Measurements from ENCODE around the gene MKNK2. TPM values are rescaled to one million over a fixed set of nuclear protein-coding genes. Genes with fewer than 3 reads are reported as not detected.
"Not testable (repeated sequence)": the region's sequence is repeated elsewhere in the genome, so short reads cannot be mapped to it uniquely, and the experiment has no call there.

The MKNK2 gene
- total RNA-seq, 1 experiment from 2014 or later, result 112 TPM

DNA sequence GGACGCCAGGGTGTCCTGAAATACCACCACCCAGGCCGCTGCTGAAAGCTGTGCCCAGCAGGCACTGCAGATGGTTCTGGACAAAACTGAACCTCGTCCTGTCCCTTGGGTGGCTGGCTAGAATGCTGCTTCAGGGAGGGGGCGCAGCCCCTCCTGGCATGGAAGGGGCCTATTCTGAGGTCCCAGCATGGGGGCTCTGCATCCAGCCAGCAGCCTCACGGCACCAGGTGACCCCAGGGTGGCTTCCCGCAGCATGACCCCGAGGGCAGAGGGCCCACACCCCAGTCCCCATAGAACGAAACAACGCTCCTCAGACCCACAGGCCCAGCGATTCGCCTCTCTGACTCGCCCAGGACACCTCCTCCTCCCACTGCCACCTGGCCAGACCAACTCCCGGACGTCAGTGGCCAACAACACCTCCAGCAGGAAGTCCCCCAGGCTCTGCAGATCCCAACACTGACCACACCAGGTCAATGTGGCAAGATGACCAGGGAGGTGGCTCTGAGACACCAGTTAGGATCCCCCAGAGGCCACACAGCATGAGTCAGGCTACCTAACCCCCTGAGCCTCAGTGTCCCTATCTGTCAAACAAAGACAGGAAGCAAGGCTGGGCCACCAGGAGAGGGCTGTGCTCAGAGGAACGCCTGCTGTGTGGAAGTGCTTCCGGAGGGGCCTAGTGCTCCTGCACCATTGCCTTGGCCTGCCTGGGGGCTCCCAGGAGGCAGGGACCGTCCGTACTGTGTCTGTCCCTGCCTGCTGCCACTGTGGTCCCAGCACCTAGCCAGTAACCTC lies 6.1 kb downstream of the MKNK2 start:
- no peak for DNase-seq (ENCODE audit: low read depth)

DNA sequence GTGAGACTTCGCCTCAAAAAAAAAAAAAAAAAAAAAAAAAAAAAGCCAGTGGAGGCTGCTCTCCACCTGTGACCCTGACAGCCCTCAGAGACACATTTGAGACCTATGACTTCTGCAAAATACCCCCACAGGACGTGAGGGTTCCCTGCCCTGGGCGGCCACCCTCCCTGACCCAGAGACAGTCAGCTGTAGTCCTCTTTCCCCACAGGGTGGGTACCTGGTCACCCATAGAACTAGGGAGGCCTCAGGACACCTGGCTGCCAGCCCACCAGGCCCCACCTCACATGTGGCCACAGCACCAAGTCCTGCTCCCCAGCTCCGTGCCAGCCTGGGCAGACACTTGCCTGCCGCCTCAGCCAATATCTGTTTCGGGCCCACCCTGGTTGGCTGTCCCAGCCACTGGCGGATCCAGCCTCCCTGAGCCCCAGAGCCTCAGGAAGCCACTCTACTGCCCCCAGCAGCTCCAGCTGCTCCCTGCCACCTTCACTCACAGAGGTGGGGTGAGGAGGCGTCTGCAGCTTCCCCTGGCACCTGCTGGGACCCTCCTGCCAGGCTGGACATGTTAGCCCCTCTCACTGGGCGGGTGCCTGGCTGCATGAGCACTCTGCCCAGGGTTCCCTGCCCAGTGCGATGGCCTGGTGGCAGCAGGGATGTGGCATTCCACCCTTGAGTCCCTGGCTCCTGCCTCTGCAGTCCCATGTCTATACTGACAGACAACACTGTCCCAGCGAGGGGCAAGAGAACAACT lies 6.9 kb downstream of the MKNK2 start:
- DNase-seq (ENCODE audit: low read depth), result no peak

DNA sequence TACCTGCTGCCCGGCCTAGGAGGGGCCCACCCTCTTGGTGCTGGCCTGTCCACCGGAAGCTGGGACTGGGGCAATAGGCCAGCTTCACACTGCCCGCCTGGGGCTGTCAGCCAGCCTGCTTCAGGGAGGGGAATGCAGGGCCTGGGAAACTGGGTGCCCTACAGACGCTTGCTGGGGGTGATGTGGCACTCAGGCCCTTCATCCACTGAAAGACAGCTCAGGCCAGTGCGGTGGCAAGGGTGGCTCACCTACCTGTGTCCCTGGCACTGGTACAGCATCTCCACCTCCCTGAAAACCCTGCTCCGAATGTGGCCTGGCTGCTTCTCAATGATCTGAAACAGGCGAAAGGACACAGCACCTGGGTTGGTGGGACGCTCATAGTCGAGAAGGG lies 7.8 kb downstream of the MKNK2 start:
- DNase-seq (ENCODE audit: low read depth), result no peak

DNA sequence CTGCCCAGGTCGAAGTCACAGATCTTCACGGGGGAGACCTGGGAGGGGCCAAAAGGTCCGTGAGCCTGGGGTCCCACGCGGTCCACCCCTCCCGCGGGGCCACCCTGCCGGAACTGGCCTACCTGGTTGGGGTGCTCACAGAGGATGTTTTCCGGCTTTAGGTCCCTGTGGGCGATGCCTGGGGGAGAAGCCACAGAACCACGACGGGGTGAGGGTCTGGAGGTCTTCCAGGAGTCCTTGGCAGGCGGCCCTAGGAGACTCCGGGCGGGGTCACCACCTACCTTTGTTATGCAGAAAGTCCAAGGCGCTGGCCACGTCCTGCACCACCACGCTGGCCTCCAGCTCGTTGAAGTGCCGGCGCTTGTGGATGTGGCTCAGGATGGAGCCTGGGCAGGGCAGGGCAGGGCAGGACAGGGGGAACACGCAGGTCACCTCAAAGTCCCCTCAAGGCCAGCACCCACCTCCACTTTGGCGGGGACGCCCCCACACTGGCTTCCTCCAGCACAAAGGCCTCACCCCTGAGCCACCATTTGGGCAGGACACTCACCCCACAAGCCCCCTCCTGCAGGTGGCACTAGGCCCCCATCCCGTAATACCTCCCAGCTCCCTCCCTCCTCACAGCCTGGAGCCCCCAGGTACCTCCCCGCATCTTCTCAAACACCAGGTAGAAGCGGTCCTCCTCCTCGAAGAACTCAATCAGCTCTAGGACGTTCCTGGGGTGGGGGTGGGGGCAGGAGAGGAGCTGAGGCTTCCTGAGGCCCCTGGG lies 8.4 kb downstream of the MKNK2 start:
- no peak for DNase-seq (ENCODE audit: low read depth)

DNA sequence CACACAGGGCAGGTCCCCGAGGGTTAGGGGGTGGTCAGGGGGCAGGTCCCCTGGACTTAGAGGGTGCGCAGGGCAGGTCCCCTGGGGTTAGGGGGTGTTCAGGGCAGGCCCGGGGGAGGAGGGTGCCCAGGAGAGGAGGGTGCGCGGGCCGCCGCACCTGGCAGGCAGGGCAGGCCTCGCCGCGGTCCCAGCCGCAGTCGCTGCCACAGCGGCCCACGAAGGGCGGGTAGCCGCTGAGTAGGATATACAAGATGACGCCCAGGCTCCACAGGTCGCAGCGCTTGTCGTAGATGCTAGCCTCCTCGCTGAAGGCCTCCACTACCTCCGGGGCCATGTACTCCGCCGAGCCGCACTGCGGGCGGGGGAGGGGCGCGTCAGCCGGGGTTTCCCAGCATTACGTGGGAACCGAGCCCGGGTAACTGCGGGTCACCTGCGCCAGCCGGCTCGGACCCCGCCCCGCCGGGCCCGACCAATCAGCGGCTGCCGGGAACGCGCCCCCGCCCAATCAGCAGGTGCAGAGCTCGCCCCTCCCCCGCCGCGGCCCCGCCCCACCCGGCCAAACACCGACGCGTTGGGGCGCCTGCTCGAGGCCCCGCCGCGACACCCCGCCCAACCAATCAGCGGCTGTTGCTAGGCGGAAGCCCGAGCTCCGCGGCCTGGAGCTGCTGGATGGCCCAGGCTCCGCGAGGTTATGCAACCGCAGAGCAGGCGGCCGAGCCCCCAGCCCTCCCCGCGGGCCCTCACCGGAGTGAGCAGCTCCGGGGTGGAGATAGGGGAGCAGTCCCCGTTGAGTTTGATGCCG lies 9.2 kb downstream of the MKNK2 start:
- DNase-seq (ENCODE audit: low read depth), result no peak

DNA sequence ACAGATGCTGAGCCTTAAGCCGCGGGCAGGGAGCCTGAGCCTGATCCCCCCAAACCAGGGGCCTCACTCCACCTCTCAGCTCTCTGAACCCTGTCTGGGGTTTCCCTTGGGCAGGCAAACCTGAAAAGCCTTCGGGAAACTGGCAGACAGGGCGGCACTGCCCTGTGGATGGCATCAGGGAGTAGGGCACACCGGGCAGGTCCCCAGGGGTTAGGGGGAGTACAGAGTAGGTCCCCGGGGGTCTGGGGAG lies 9.7 kb downstream of the MKNK2 start:
- DNase-seq (ENCODE audit: low read depth), result no peak

DNA sequence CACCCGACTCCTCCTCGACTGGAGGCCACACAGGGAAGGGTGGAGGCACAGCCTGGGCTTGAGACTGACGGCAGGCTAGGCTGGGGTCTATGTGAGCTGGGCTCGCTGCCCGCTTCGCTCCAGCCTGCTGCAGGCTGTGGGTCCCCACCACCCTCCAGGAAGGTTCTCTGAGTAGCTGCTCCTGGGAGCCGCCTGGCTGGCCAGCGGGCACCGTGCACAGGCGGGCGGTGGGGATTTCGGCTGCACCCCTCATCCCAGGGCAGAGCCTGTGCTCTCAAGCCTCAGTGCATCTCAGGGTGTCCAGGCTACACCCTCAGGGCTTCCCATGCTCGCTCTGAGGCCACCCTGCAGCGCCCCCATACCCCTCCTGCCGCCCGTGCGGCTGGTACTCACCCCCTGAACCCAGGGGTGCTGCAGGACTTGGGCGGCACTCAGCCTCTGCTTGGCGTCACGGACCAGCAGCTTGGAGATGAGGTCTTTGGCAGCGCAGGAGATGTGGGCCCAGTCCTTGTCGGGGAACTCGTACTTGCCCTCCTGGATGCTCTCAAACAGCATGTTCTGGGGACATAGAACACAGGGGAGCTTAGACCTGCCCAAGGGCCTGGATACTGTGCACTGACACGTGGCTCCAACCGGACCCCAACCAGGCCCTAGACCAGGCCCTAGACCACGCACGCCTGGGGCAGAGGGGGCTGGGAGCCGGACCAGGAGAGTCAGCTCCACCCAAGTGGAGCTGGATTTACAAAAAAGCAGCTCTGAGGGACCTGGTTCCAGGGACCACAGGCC lies 10.2 kb downstream of the MKNK2 start:
- DNase-seq (ENCODE audit: low read depth), result no peak

DNA sequence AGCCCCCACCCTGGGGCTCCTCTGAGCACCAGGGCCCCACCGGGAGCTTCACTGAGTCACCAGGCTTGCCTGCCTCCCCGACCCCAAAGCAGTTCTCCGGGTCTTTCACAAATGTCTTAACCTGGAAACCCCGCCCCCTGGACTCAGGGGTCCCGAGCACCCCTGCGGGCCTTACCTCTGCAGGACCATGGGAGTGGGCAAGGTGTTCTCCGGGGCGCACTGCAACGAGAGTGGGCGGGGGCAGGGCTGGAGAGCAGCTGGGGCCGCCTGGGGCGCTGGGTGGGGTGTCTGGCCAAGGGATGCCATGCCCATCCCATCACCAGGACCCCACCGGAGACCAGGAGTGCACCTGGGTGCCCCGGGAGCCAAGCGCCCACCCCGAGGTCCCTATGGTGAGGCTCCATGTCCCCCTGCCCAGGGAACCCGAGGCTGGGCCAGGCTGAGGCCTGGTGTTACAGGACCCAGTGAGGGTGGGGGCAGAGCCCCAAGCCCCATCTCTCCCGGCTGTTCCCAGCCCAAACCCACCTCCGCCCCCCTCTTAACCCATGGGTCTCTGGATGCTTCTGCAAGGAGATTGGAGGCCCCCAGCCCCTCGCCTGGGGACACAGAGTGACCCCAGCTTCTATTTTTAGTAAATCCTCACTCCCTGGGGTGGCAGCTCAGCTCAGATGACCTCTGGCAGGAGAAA lies 10.9 kb downstream of the MKNK2 start:
- DNase-seq (ENCODE audit: low read depth), result no peak

DNA sequence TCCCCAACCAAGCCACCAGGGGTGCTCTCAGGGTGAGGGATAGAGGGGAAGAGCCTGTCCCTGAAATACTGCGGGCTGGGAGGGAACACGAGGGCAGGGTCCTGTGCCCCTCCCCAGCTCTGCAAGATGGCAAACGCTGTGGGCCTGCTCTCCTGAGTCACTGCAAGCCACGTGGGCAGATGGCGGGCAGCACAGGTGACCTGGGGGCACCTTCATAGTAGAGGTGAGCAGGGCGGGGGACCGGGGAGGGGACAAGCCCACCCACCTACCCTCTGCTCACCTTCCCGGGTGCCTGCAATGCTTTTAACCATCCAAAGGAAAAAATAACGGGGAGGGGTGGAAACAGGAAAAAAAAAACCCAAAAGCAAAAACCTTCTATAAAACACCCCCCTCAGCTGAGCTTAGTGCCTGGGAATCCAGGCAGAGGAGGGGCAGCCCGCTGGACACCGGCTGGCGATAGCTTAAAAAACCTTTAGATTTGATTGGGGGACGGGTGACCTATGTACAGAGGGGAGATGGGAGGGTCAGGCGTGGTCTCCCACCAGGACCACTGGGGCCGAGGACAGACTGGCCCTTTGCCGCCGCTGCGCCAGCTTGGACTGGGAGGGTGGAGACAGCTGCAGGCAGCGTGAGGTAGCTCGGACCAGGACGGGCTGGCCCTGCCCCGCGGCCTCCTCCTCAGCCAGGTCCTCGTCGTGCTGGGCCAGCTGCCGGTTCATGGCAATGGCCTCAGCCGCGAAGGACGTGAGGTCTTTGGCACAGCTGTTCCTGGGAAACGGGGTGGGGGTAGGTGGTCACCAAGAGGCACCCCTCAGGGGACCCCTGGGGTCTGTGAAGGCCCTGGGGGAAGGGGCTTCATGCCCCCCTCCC lies 11.7 kb downstream of the MKNK2 start:
- no peak for DNase-seq (ENCODE audit: low read depth)

DNA sequence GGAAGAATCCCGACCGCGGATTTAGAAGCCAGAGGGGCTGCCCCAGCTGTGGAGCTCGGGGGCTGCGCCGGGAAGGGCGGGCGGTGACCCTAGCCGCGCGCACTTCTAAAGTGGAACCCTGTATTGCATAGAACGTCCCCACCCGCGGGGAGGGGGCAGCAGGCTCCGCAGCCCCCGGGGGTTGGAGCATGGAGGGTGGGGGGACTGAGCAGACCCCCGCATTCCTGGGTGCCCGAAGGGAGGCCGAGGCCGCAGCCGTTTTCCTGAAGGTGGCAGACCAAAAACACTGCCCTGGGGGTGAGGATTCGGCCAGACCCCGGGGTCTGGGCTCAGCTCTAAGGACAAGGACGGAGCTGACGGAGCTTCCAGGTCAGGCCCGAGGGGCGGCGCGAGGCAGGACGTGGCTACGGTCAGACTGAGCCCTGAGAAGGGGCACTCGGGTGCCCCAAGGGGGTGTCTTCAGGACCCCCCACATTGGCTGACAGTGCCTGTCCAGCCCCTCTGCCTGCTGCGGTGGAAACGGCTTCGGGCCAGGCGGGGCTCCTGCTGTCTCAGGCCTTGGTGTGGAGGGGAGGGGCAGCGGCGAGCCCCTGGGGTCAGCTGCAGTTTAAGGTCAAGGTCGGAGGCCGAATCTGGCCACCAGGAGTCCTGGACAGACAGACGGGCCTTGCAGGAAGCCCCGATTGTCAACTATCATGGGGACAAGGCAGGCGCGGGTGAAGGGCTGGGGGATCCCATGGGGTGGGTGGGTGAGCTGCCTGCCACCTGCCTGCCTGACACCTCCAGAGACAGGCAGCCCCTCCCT lies 12.6 kb downstream of the MKNK2 start:
- DNase-seq (ENCODE audit: low read depth), result no peak

DNA sequence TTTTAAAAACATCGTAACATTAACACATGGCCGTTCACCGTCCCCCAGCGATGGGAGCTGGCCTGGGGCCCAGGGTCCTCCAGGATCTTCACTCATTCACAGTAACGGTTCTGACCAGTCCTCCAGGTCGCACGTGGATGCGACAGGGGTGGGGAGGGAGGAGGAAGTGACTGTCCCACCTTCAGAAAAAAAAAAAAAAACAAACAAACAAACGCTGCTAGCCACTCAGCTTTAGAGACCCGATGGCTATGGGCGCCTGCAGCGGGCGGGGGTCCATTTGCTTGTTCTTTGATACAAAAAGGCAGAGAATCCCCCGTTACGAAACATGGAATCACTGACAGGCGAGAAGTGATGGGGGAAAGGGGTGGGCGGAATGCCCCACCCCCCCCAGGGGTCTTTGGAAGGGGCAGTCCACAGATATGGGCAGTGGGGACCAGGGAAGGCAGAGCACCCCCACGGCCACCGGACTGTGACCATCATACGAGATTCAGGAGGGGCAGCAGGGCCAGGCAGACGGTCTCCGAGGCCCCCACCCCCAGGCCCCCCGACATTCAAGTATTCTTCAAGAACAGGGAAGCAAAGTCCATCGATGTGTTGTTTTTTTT lies 13.3 kb downstream of the MKNK2 start:
- no peak for DNase-seq (ENCODE audit: low read depth)

DNA sequence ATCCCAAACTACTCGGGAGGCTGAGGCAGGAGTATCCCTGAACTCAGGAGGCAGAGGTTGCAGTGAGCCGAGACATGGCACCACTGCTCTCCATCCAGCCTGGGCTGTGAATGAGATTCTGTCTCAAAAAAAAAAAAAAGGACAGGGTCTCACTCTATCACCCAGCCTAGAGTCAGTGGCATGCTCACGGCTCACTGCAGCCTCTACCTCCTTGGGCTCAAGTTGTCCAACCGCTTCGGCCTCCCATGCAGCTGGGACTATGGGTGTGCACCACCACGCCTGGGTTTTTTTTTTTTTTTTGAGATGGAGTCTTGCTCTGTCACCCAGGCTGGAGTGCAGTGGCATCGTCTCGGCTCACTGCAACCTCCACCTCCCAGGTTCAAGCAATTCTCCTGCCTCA lies 14.6 kb downstream of the MKNK2 start:
- no peak for DNase-seq (ENCODE audit: low read depth)

DNA sequence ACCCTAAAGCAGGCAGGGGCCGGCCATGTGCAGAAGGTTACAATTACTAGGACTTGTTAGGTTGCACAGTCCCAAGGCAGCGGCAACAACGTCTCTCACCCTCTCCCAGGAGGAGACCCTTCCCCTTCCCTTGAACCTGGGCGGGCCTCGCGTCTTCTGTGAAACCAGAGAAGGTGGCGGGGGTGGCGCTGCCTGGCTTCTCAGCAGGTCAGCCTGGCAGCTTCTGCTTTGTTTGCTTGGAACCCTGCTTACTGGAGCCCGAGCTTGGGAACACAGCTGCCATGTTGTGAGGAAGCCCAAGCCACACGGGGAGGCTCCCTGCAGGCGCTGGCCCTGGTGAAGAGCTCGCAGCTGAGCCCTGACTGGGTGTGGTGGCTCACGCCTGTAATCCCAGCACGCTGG lies 15.5 kb downstream of the MKNK2 start:
- DNase-seq (ENCODE audit: low read depth), result no peak

DNA sequence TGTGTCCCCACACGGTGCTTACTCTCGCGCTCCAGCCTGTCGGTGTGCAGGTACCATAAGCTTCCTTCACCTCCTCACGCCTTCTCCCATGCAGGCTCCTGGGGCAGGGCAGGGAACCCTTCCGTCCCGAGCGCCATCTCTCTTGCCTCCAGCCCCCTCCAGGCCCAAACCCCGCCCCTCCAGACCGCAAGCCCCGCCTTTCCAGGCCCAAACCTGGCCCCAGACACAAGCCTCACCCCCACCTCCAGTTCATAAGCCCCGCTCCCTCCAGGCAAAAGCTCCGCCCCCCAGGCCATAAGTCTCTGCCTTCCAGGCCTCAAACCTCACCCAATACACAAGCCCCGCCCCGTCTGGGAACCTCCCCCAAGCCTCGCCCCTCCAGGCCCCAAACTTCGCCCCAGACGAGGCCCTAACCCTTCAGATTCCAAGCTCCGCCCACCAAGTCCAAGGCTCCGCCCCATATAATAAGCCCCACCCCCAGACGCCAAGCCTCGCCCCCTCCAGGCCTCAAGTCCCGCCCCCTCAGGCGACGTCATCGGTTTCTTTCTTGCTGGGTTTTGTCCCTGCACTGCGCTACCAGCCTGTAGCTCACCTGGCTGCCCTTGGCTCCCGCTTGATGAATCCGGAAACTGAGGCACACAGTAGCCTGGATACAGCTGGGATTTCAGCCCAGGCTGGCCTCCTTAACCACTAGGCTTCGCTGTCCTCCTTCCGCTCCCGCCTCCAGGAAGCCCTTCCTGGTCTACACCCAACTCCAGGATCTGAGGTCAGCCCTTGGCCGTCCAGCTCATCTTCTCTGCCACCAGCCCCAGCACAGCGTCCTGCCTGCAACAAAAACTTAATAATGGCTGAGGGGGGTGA lies 16.1 kb downstream of the MKNK2 start:
- DNase-seq (ENCODE audit: low read depth), result no peak

DNA sequence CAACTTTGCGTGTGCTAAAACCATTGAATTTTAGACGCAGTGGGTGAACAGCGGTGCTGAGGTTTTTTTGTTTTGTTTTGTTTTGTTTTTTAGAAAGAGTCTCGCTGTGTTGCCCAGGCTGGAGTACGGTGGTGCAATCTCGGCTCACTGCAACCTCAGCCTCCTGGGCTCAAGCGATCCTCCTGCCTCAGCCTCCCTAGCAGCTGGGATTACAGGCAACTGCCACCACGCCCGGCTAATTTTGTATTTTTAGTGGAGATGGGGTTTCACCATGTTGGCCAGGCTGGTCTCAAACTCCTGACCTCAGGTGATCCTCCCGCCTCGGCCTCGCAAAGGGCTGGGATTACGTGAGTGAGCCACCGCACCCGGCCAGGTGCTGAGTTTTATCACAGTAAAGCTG lies 16.8 kb downstream of the MKNK2 start:
- not testable (repeated sequence) for DNase-seq (ENCODE audit: low read depth)

DNA sequence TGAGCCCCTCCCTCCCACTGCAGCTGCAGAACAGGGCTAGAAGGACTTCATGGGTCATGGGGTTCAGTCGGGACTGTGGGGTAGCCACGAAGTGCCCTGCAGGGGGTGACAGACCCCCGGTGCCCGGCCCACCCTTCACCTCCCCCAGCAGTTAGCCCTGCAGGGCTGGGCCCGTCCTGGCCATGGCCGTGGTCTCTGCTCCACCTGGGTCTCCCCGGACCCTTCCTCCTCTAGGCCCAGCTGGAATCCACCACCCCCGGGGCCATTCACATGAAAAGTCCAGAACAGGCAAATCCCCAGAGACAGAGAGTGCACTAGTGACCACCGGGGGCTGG lies 17.3 kb downstream of the MKNK2 start:
- DNase-seq (ENCODE audit: low read depth), result no peak

All from HT1080 (cell line).